Brain microvascular endothelial cell (primary cell): ENCODE results near the gene TST.

Experiments
- DNase-seq: peaks from one replicate; pipeline ENCODE4 v3.0.0-alpha.2; 2020
- H3K27ac ChIP-seq: fragments of 250-450 bp; sonication (Bioruptor Pico); 2 replicates; pipeline ENCODE4 v1.5.1; 2020; ENCODE audit warnings: mild to moderate bottlenecking, moderate library complexity
- H3K27me3 ChIP-seq: fragments of 250-450 bp; sonication (Bioruptor Pico); replicated peaks from 2 replicates; pipeline ENCODE4 v1.5.1; 2020; ENCODE audit warnings: mild to moderate bottlenecking
- H3K36me3 ChIP-seq: fragments of 250-450 bp; sonication (Bioruptor Pico); replicated peaks from 2 replicates; pipeline ENCODE4 v1.5.1; 2020; ENCODE audit warnings: mild to moderate bottlenecking
- H3K4me3 ChIP-seq: 2 replicates; pipeline ENCODE4 v1.5.1; 2011; ENCODE audit warnings: low read depth, mild to moderate bottlenecking, control low read depth, low read length, moderate library complexity
- in situ Hi-C: cut with HindIII; loops from 2 replicates; pipeline ENCODE4 v1.10.0; 2017; ENCODE audit warnings: low sequenced_read_pairs, low pct_ligation_motif_present
- TF ChIP-seq, protein P1 (sequence below): IDR thresholded peaks from 2 replicates; pipeline ENCODE4 v1.5.1; 2011; ENCODE audit warnings: low read depth, mild to moderate bottlenecking, moderate library complexity, low read length, control low read depth, inconsistent platforms; ENCODE audit errors: missing control alignments

Gene TST

DNA sequence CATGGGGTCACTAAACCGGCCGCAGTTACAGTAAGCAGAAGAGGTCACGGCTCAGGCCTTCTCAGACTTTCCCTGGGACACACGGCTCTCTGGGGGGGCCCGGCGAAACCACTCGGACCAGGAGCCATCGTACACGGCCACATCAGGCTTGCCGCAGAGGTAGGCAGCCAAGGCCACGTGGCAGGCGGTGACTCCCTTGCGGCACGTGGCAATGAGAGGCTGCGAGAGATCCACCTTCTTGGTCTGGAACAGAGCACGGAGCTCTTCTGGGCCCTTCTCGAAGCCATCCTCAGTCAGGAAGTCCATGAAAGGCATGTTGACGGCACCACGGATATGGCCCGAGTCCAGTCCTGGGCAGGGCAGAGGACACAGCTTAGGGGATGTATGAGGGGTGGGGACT lies 8.3 kb downstream of the TST start:
- in situ Hi-C loops = no loop called here
- peaks cover 3% of the 10 kb centered on the region for H3K27me3 ChIP-seq
- TF ChIP-seq, protein P1, sequence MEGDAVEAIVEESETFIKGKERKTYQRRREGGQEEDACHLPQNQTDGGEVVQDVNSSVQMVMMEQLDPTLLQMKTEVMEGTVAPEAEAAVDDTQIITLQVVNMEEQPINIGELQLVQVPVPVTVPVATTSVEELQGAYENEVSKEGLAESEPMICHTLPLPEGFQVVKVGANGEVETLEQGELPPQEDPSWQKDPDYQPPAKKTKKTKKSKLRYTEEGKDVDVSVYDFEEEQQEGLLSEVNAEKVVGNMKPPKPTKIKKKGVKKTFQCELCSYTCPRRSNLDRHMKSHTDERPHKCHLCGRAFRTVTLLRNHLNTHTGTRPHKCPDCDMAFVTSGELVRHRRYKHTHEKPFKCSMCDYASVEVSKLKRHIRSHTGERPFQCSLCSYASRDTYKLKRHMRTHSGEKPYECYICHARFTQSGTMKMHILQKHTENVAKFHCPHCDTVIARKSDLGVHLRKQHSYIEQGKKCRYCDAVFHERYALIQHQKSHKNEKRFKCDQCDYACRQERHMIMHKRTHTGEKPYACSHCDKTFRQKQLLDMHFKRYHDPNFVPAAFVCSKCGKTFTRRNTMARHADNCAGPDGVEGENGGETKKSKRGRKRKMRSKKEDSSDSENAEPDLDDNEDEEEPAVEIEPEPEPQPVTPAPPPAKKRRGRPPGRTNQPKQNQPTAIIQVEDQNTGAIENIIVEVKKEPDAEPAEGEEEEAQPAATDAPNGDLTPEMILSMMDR = no peak

DNA sequence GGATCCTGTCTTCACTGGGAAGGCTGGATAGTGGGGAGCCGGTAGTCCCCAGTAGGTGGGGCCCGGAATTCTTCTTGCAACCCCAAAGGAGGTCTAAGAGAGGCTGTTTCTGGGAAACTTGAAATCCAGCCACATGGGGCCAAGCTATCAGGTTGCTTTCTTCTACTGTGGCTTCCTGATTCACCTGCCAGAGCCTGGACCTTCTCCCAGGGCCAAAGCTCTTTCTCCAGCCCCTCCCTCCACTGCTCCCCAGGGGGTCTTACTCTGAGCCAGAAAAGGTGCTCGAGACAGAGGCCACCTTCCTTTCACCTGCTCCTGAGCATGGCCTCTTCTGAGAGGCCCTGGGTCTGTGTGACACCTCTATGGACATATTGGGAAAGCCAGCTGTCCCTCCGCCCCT lies 9.1 kb downstream of the TST start:
- peaks cover 3% of the 10 kb centered on the region for H3K27me3 ChIP-seq
- no peak overlapping the region for H3K4me3 ChIP-seq
- TF ChIP-seq, protein P1 = no peak
- H3K36me3 ChIP-seq = no peaks in the 10 kb centered on the region
- H3K27ac ChIP-seq = no peak overlapping the region
- no peak for DNase-seq
- in situ Hi-C loops = no loop called here

More for the DNA sequence above, 8.3 kb downstream of the TST start:
- no peak overlapping the region for H3K27ac ChIP-seq
- H3K4me3 ChIP-seq = no peak overlapping the region
- H3K36me3 ChIP-seq = no peaks in the 10 kb centered on the region
- no peak for DNase-seq

DNA sequence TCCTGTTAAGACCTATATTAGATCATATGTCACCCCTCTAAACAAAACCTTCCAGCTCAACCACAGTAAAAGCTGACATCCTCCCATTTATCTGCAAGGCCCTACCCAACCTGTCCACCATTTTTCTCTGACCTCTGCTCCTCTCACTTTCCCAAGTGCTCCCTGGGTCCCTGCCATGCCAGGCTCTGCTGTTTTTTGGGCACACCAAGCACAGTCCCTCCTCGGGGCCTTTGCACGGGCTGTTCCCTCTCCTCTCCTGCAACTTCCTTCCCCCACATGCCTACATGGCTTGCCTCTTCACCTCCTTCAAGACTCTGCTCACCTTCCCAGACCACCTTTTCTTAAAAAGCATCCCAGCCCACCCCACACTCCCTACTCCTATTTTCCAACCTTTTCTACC lies 9.8 kb downstream of the TST start:
- Histone ChIP-seq H3K27ac (no peak overlapping the region), H3K27me3 (peaks cover 3% of the 10 kb centered on the region), H3K4me3 (no peak overlapping the region), H3K36me3 (no peaks in the 10 kb centered on the region)
- TF ChIP-seq, protein P1 = no peak
- in situ Hi-C loops = no loop called here
- no peak for DNase-seq

DNA sequence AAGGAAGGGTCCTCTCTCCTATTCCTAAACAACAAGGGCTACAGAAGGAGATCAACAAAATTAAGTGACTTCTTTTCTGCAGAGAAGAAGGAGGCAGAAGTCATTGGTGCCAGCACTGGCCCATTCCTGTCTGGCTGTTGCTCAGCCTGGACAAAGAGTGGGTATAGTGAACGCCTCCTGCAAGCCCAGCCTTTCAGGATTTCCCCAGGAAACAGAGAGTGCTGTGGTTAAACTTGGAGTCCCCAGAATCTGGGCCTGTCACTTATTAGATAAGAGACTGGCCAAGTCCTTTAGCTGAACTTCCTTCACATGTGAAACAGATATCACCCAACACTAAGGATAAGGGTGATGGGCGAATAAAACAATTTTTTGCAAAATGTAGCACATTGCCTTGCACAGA lies 10.9 kb downstream of the TST start:
- in situ Hi-C loops = no loop called here
- TF ChIP-seq, protein P1 = no peak
- DNase-seq = no peak
- H3K4me3 ChIP-seq = no peak overlapping the region
- H3K27me3 ChIP-seq = peaks cover 3% of the 10 kb centered on the region
- H3K36me3 ChIP-seq = no peaks in the 10 kb centered on the region
- no peak overlapping the region for H3K27ac ChIP-seq

DNA sequence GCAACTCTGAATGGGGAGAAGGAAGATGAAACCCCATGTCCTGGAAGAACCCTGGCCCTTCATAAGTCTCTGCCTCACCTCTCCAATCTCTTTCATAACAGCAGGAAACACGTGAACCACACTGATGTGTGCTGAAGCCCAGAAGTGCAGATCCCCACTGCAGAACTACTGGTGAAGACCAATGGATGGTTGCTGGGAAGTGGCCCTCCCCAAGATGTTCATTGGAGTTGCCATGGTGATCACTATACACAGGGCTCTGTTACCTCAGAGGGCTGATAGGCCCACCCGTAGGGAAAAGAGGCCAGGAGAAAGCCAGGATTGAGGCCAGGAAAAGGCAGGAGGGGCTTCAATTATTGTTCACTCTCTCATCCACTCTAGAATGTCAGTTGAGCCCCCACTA lies 11.6 kb downstream of the TST start:
- no peak for DNase-seq
- H3K36me3 ChIP-seq = no peaks in the 10 kb centered on the region
- in situ Hi-C loops = no loop called here
- TF ChIP-seq, protein P1 = no peak
- H3K27me3 ChIP-seq = peaks cover 3% of the 10 kb centered on the region
- H3K4me3 ChIP-seq = no peak overlapping the region
- no peak overlapping the region for H3K27ac ChIP-seq

DNA sequence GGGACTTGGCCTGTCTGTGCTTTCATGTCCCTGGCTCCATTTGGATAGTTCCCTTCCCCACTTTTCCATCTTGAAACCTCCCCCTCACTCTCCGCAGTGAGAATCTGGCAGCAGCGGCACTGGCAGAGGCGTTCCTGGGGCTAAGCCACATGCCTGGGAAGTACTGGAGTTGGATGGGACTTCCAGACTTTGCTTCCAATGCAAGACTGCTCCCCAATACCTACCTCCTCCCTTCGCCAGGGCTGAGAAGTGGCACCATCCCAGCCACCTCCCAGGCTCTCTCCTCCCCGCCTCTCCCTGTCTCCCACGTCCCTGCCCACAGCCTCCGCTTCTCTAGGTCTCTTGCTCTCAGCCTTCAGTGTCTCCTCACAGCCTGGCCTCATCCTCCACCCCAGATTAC lies 16.6 kb downstream of the TST start:
- Histone ChIP-seq H3K27me3 (peaks cover 3% of the 10 kb centered on the region), H3K4me3 (no peak overlapping the region), H3K36me3 (no peaks in the 10 kb centered on the region), H3K27ac (no peak overlapping the region)
- TF ChIP-seq, protein P1 = no peak
- in situ Hi-C loops = no loop called here
- no peak for DNase-seq
